Measurements from ENCODE around the gene SMC1B.
"Not testable (repeated sequence)": the region's sequence is repeated elsewhere in the genome, so short reads cannot be mapped to it uniquely, and the experiment has no call there.

The SMC1B gene

DNA sequence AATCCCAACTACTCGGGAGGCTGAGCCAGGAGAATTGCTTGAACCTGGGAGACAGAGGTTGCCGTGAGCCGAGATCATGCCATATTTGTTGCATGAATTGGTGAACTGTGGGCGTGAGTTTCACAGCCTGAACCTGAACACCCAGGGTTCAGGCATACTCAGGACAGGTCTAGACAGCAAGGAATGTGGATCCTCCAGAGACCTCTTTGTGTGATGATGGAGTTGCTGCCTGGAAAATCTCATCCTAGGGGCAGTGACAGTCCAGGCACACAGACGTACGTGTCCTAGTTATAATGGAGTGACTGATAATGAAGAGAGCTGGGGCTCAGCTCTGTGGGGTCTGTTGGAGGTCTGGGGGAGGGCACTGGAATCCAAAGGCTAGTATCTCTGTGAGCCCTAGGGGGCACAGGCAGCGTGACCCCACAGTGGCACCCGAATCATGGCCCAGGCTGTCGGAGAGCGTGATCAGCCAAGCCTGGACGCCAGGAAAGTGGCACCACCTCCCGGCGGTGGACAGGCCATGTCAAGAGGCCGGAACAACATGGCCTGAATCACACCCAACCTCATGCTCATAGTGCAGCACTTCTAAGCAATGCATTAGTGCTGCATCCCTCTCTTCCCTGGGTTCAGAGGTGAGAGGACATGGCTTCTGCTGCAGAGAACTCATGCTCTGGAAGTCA is 31.8 kb upstream of the SMC1B start:
- no peak for DNase-seq (ENCODE audit: low read depth in 2 of 2)

DNA sequence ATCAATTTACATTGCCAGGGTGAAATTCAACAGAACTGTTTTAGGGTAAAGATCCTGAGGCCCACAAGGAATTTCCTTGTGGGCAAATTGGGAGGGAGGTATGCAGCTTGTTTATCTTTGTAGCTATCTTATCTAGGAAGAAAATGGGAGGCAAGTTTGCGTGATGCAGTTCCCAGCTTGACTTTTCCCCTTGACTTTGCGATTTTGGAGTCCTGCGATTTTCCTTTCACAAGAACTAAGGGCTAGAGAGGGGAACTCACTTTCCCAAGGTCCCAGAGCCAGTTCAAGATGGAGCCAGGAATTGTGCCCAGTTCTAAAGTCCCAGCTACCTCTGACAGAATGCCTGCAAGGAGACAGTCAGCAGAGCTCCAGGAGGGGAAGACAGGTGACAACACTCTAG is 30.8 kb upstream of the SMC1B start:
- no peak for DNase-seq (ENCODE audit: low read depth in 2 of 2)

DNA sequence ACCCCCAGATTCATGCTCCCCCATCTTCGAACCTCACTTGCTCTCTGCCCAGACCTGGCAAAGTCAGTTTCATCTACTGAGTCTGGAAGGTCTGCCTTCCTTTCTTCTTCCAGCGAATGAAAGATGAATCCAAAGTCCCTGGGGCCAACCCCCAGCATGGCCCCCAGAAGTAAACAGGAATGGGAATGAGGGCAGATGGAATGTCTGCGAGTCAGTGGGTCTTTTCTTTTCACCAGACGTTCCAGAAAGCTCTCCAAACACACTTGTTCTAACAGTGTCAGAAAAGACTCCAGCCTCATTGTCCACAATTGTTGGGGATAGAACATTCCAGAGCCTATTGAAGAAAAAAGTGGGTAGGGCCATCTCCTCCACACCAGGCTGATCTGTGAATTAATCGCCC is 28.7 kb upstream of the SMC1B start:
- DNase-seq (ENCODE audit: low read depth in 2 of 2): no peak

DNA sequence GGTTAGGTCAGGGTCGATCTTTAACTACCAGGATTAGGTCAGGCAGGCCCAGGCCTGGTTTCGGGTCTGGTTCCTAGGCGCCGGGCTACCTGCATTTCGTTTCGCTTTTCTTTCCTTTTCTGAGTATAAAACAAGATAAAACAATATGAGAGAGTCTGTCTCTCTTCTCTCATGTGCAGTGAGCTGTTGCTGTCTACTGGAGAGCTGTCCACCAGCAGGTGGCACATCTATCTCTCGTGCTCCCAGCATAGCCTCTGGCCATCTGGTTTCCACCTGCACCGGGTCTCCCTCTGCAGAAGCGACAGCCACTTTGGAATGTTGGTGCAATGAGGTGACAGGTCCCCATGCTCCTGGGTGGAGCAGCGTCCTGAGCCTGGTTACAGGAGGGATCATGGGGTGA is 27.7 kb upstream of the SMC1B start:
- DNase-seq (ENCODE audit: low read depth in 2 of 2): peak; percentile 39 to 41

DNA sequence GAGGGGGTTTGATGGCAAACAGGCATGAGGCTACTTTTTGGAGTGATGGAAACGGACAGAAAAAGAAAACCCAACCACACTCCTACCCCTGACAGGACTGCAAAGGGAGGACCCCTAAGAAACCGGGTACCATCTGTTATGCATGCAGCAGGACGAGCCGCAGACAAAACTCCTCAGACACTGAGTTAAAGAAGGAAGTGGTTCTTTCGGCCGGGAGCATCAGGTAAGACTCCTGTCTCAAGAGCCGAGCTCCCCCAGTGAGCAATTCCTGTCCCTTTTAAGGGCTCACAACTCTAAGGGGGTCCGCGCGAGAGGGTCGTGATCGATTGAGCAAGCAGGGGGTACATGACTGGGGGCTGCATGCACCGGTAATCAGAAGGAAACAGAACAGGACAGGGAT is 27.3 kb upstream of the SMC1B start:
- not testable (repeated sequence) for DNase-seq (ENCODE audit: low read depth in 2 of 2)

DNA sequence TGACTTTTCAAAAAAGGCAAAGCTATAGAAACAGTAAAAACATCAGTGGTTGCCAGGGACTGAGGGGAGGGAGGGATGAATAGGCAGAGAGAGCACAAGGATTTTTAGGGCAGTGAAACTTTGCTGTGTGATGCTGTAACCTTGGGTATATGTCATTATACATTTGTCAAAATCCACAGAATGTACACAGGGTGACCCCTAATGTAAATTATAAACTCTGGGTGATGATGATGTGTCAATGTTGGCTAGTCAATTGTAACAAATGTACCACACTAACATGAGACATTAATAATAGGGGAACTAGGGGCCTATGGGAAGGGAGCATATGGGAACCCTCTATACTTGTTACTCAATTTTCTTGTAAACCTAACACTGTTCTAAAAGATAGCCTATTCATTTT is 24.9 kb upstream of the SMC1B start:
- DNase-seq (ENCODE audit: low read depth in 2 of 2): no peak

DNA sequence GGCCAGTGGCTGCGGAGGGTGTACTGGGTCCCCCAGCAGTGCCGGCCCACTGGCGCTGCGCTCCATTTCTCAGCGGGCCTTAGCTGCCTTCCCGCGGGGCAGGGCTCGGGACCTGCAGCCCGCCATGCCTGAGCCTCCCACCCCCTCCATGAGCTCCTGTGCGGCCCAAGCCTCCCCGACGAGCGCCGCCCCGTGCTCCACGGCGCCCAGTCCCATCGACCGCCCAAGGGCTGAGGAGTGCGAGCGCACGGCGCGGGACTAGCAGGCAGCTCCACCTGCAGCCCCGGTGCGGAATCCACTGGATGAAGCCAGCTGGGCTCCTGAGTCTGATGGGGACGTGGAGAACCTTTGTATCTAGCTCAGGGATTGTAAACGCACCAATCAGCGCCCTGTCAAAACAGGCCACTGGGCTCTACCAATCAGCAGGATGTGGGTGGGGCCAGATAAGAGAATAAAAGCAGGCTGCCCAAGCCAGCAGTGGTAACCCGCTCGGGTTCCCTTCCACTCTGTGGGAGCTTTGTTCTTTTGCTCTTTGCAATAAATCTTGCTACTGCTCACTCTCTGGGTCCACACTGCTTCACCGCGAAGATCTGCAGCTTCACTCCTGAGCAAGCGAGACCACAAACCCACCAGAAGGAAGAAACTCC is 23.6 kb upstream of the SMC1B start:
- not testable (repeated sequence) for DNase-seq (ENCODE audit: low read depth in 2 of 2)

DNA sequence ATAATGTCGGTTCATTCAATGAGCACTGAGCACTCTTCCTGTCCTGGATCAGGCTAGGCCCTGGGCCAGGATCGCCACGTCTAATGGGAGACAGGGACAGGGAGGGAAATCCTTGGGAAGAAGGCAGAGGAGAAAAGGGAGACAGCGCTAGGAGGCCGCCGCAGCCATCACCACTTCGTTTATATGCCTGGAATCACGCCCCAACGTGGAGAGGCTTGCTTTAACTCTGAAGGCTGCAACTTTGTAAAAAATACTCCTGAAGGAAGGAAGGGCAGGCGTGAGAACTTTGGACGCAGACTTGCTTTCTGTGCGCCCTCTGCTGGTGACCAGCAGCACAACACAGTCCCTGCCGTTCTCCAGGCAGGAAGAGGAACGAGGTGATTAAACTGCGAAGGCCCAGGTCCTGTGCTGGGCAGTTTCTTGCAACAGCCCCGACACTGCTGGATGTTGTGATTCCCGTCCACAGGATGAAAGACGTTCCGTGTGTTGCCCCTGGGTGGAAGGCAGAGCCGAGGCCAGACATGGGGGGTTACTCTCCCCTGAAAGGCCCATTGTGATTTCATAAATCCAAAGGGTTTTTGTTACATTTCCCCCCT is 22.2 kb upstream of the SMC1B start:
- DNase-seq (ENCODE audit: low read depth in 2 of 2): peak; percentile 80 to 81

DNA sequence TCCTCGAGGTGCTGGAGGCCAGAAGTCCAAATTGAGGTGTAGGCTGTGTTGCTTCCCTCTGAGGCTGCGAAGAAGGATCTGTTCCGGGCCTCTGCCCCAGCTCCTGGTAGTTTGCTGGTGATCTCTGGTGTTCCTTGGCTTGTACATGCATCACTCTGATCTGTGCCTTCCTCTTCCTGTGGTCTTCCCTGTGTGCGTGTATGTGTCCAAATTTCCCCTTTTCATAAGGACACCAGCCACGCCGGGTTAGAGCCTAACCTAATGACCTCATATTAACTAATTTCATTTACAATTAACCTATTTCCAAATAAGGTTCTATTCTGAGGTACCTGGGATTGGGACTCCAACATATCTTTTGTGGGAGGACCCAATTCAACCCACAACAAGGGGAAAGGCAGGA is 21.6 kb upstream of the SMC1B start:
- DNase-seq (ENCODE audit: low read depth in 2 of 2): no peak

DNA sequence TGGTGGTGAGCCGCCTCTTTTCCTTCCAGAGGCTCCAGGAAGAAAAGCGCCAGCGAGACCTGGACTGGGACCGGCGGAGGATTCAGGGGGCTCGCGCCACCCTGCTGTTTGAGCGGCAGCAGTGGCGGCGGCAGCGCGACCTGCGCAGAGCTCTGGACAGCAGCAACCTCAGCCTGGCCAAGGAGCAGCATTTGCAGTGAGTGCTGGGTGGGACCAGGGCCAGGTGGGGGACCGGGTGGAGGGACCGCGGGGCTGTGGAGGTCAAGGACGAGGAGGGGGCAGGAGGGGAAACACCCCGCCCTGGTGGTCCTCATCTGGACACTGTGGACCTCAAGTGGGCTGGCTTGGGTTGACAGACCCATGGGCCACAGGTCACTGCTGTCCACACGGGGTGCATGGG is 17.5 kb upstream of the SMC1B start:
- no peak for DNase-seq (ENCODE audit: low read depth in 2 of 2)

DNA sequence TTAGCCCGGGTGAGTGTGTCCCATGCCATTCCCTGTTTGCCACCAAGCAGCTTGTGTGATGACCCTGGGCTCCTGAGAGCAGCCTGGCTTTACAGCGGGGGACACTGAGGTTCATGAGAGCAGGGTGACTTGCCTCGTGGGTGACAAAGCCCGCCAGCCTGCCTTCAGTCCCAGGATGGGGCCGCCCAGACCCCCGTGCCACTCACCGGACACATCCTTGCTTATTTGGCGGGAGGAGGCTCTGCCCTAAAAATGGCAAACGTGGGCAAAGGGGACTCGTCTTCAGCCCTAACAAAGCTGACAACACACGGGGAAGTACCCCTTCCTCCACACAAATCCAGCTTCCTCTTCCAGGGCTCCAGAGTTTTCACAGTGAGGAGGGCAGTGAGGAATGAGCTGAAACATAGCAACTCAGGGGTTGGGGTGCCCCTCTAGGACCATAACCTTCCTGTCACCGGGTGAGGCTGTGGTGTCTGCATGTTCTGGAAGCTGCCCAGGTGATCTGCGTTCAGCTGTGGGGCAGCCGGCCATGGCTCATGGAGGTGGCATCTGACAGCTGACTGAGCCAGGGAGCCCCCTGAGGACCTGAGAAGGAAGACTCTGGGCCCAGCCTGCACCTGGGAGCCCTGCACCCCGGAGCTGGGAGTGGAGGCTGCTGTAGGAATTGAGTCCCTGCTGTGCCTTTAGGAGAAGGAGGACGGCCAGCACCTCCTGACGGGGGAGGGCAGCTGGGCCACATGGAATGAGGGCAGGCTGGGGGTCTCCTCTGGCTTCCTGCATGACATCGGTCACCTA is 16.8 kb upstream of the SMC1B start:
- DNase-seq (ENCODE audit: low read depth in 2 of 2): no peak

DNA sequence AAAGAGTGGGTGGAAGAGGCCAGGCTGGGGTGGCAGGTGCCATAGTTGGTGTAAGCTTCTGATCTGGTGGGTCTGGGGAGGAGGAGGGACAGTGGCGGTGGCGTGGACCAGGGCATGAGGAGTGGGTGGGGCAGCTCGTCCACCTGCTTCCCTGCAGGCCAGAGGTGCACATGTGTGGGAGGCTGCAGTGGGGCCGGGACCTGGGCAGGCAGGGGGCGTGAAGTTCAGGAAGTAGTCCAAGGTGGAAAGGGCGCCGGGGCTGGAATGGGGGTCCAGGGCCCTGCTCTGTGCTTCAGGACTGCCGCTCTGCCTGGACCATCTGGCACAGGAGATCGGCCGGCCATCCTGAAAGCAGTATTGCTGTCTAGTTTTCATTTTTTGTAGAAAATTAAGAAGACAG is 16.0 kb upstream of the SMC1B start:
- DNase-seq (ENCODE audit: low read depth in 2 of 2): no peak

DNA sequence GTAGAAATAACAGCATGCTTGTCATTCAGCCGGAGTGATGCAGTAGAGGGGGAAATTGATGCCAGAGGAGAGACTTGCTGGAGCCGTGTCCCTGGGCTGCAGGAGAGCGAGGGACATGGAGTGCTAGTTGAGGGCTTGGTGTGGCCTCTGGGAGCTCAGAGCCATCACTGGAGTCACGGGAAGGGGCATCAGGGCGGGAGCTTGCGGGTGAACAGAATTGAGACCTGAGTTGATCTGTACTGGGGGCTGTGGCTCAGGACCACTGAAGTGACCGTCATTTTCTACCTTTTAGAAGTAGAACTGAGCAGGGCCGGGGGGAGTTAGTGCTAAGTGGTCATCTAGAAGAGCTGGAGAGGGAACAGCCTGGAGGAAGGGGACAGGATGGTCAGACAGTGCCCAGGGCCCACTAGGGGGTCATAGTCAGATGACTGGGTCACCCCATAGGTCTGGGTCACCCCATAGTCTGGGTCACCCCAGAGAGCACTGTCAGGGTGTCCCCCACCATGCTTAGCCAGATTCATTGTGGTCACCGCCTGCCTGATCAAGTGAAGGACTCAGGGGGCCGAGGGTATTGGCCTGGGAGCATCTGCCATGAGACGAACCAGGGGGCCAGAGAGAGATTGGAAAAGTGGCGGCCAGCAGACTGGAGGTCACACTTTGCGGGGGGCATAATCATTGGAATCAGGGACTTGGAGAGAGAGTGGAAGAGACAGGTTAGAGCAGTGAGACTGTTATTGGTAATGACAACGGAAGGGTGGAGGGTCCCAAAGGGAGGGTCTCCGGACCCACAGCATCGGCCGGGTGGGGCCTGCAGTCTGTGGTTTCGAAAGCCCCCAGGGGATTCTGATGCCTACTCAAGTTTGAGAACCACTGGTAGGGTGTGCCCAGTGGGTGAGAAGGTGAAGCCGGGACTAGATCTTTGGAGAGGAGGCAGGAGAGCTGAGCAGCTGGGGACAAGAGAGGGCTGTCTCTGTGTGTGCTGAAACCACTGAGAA is 15.3 kb upstream of the SMC1B start:
- DNase-seq (ENCODE audit: low read depth in 2 of 2): no peak

DNA sequence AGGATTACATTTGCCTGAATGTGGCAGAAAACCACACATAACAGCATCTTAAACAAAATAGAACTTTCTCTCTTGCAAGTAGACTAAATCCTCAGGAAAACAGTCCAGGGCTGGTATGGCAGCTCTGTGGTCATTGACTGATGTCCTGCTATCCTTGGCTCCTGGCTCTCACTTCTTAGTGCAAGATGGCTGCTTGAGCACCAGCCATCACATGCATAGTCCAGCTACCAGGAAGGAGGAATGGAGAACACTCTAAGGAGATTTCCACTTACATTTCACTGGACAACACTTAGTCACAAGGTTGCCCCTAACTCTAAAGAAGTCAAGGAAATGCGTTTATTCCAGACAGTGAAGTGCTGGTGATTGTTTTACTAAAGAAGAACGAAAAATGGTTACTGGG is 13.7 kb upstream of the SMC1B start:
- DNase-seq (ENCODE audit: low read depth in 2 of 2): no peak

DNA sequence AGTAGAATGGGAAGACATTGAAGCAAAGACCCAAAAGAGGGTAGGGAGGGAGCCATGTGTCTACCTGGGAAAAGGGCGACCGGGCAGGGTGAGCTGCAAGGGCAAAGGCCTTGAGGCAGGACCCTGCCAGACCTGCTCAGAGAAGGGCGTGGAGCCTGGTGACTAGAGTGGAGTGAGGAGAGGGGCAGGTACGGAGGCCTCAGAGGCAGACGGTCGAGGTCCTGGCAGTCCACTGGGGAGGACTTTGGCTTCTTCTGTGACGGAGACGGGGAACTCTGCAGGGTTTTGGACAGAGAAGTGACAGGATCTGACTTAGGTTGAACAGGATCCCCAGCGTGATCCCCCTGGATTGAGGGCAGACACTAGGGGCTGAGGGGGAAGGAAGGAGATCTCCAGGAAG is 13.0 kb upstream of the SMC1B start:
- DNase-seq (ENCODE audit: low read depth in 2 of 2): no peak

DNA sequence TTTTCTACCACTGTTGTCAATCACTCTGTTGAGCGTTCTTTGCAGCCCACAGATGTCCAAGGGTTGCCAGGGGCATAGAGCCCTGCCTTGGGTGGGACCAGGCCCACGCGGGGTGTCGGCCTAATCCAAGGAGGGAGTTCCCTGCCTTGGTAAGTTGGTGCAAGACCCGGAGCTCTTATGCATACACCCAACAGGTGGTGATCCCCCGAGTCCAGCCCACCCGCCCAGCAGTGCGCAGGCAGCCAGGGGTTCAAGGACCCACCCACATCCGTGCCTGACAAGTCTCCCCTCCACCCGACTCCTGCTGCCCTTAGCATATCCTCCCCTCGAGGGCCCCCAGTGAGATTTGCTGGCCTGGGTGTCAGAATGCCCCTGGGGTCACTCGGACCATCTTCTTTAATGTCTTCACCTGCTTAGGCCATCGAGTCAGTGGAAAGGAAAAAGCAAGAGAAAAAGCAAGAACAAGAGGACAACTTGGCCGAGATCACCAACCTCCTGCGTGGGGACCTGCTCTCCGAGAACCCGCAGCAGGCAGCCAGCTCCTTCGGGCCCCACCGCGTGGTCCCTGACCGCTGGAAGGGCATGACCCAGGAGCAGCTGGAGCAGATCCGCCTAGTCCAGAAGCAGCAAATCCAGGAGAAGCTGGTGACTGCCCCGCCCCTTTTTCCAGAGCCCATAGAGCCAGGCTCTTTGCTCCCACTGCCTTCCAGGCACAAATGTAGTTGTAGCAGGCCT is 12.3 kb upstream of the SMC1B start:
- DNase-seq (ENCODE audit: low read depth in 2 of 2): no peak

DNA sequence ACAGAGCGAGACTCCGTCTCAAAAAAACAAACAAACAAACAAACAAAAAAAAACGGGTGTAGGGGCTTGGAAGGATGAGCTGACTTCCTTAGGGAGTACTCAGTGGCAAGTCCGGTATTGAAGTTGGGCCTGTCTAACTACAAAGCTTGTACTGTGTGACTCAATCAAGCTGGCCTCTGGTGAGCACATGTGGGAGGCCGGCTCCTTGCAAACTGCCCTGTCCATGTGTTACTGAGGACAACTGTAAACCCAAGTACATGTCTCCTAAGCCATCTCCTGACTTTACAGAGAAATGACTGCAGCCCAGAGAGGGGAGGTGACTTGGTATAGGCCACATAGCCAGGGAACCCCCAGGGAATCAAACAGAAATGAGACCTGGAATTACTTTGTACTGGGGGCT is 11.7 kb upstream of the SMC1B start:
- no peak for DNase-seq (ENCODE audit: low read depth in 2 of 2)

DNA sequence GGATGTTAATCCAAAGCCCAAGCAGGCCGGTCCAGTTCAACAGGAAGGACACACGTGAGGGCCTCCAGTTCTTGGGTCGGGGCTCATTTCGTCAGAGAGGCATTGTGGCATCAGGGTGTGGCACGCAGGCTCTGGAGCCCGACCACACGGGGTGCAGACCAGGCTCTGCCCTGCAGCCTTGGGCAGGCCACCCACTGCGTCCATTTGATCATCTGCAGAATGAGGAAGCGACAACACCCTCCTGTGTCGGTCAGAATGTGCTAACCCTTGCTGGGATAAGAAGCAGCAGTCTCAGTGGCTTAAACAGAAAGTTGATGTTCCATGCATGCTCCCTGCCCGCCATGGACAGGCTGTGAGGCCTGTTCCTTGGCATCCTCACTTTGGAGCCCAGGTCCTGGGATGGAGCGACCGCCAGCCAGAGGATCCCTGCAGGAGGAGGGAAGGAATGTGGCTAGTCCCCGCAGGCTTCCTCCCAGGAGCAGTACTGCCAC is 10.9 kb upstream of the SMC1B start:
- no peak for DNase-seq (ENCODE audit: low read depth in 2 of 2)

DNA sequence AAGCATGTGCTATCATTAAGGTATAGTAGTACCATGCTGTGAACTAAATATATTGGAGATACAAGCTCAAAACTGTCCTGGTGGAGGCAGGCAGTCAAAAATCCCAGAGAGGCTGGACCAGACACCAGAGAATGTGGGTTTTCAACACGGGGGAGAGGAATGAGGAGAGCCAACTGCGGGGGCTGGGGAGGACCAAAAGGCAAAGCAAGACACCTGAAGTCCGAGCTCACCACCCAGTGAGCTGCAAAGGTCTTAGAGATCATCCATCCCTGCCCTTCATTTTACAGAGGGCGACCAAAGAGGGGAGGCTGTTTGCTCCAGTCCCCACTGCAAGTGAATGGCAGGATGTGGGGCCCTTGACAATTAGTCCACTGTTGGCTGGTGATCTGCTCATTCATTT is 10.1 kb upstream of the SMC1B start:
- no peak for DNase-seq (ENCODE audit: low read depth in 2 of 2)

DNA sequence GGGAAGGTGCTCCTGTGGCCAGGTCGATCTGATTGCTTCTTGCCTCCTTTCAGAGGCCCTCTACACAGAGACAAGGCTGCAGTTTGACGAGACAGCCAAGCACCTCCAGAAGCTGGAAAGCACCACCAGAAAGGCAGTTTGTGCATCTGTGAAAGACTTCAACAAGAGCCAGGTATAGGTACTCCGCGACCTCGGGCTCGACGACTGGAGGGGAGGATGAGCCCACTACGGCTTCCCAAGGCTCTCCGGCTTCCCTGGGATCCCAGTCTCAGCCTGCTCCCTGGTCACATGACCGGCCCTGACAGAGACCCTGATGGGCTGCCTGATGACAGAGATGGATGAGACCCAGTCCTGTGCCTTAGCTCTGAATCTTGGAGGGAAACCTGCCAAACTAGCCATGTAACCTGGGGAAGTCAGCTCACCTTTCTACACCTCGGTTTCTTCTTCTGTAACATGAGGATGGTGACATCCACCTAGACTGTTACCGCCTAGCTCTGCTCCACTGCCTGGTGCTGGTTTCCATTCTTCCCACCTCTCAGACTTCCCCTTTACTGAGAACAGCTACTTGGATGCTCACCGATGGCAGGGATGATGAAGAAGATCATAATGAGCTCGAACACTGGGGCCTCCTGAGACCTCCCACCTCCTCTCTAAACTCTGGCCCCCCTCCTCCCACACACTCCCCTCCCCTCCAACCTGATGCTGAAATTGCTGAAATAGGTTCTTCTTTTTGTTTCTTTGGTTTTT is 9.0 kb upstream of the SMC1B start:
- no peak for DNase-seq (ENCODE audit: low read depth in 2 of 2)

Measured in fibroblast of skin of left quadriceps (primary cell).